Astrocyte of the hippocampus (primary cell): Measurements from ENCODE around the gene GHRL.

Source experiments
- DNase-seq: peaks from one replicate; pipeline ENCODE4 v3.0.0; 2011; ENCODE audit warnings: low read depth, low spot score

GHRL gene, protein sequence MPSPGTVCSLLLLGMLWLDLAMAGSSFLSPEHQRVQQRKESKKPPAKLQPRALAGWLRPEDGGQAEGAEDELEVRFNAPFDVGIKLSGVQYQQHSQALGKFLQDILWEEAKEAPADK

DNA sequence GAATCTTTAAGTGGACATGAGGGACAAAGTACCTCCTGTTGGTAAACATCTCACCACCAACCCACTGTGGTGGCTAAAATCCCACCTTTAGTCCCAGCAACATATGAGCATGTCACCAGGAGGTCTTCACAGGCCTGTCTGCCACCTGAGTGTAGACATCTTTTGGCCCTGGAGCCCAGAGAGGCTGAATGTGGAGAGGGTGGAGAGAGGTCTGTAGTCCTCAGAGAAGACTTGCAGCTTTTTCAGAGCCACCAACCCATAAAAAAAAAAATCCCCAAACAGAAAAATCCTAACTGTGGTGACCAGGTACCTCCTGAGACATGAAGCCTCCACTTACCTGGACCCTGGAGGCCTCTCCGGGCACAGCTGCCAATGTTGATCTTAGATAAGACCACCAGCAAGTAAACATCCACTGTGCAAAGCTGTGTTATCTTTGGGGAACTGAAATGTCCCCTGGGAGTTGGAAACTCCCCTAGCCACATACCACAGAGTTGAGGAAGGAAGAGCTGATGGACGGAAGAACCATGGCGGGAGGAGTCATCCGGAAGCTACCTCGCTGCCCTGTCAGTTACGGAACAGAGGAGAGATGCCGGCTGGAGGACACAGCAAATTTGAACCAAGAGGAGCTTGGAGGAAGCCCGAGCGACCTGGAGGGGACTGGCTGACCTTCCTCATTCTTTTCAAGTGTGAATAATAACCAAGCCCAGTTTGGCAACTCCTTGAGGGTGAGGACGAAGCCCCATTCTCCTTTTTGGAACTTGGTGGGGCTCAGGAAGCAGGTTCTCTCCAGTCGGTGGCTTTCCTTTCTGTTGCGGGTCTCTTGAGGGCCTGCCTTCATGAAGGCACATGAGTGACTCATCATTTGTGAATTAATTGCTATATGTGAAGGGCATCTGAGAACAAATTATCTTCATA is at the start of gene GHRL:
TSS of gene GHRL (minus strand) at position 443 of the 915 bp plus-strand sequence. CDS start 2,767 bp downstream, outside the sequence.
- DNase-seq = no peak

DNA sequence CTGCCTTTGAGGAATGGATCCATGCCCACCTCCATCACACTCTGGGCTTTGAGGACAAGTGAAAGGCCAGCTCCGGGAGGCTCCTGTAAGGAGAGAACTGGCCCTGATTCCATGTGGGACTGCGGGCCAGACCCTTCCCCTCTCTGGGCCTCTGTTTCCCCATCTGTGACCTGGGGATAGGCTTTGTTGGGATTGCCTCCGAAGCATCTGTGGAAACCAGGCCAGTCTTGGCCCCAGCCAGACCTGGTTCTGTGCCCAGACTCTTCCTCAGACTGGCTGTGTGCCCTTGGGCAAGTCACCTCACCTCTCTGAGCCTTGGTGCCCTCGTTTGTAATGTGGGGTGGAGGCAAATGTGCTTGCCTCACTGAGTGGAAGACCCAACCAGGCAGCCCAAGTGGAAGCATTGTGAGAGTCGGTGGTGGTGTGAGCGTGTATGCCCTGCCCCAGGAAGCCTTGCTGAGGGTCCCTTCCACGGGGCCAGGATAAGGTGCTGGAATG is 49.2 kb upstream of the GHRL start:
- no peak for DNase-seq

DNA sequence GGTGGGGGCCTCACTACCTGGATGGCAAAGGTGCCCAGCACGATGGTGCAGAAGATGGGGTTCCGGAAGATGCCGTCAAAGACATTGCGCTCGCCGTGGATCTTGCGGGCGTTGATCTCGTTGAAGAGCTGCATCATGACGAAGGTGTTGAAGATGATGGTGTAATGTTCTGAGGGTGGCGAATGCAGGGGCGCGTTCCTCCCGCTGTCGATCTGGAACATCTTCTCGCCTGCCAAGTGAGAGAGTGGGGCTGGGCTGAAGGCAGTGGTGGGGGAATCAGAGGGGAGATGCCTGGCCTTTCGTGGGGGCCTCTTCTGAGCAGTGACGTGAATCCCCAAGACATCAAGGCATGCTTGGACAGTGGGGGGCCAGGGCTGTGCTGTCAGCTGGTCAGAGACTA is 47.7 kb upstream of the GHRL start:
- no peak for DNase-seq

DNA sequence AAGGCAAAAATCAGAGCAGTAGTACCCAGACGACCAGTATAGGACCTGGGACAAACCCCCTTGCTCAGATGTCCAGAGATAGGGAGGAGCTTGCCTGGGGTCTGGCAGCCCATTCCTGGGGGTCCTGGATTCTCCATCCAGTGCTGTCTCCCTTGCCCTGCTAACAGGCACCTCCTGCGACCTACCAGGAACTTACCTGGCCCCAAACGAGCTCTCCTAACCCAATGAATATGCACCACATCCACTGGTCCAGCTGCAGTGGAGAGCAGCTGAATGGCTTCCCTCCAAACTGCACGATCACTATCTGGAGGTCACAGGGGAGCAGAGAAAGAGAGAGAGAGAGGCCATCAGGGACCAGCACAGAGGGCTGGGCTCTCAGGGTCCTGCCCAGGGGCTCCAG is 47.3 kb upstream of the GHRL start:
- no peak for DNase-seq

DNA sequence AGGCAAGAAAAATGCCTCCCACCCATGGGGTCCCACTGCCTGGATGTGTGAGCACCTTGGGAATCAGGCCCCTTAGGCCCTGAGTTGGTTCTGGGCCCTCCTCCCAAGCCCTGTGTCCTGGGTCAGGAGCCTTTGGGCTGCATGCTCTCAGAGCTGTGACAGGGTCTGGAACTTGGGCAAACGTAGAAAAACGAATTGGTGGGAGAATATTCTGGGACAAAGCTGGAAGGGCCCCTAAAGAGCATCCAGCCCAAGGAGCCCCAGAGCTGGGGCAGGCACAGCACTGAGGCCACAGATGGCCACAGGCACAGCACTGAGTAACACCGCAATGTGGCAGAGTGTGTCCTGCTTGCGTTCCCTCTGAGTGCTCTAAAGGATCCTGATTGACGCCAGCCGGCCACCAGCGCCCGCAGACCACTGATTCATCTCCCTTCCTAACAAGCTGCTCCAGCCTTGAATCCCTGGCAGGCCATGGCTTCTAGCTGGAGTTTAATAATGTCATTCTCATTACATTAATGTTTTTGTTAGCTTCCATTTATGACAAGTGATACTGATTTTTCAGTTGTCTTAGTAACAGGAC is 46.7 kb upstream of the GHRL start:
- no peak for DNase-seq

DNA sequence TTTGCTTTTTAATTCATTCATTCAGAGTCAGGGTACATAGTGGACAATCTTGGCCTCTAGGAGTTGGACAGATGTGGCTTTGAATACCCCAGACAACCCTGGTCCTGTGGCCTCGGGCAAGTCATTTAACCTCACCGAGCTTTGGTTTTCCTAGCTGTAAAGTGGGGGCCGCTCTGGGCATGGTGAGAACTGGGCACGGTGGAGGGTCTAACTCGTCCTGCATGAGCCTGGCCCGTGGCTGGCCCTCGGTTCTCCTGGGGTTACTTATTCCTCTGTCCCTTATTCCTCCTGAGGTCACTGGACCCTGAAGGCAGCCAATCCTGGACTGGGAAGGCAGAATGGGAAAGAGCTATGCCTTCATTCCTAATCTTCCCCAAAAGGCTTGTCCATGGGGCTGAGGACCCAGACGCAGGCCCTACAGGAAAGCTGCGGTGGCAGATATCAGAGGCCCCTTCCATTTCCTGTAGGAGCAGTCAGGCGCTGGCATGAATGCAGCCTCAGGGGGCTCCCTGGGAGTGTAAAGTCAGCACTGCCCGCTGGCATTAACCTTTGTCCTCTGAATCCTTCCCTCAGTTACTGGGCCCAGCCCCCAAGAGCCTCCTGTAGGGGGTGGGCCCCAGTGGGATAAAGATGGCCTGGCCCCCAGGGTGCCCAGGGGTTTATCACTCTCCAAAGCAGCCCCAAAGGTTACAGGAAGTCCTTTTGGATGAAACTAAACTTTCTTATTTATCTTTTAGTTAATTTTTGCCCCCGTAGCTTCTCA is 46.0 kb upstream of the GHRL start:
- DNase-seq = no peak

DNA sequence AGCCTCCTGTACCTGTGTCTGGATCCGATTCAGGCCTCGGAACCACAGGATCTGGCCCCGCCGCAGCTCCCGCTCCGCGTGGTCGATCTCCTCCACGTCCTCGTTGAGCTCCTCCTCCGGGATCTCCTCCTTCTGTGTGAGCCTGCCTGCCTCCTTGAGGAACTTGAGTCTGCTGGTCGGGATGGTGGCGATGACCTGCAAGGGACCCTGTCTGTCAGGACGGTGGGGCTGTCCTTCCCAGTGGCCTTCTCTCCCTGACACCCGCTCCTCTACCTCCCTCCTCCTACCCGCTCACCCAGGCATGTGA is 45.4 kb upstream of the GHRL start:
- DNase-seq = no peak

DNA sequence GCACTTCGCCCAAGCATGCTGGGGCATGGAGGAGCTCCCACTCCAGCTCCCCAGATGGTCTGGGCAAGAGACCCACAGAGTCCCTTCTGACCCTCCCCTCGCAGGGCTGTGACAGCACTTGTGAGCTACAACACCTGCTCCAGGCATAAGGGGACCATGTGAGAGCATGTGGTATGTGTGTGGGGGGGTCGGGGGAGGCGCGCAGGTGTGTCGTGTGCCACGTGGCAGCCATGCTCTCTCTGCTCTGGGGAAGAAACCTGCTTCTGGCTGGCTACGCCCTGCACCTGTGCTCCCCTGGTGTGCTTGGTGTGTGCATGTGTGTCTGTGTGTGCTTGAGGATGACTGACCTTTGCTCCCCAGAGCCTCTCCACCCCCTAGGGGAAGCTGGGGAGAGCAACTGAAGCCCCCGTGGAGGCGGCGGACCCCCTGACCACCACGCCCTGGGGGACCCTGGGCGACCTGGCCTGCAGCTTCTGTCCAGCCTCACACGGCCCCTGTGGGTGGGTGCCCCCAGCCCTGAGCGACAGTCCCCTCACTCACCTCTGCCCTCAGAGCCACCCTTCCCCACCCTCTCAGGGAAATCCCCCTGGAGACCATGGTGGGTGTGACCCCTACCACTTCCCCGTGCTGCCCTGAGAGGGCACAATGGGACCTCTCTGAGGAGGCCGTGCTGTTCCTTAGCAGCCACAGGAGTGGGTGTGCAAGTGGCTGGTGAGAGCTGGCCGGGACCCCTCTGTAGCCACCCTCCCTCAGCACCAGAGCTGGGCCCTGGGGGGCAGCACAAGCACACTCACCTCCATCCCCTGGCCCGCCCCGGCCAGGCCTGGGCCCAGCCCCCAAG is 44.8 kb upstream of the GHRL start:
- DNase-seq = no peak

DNA sequence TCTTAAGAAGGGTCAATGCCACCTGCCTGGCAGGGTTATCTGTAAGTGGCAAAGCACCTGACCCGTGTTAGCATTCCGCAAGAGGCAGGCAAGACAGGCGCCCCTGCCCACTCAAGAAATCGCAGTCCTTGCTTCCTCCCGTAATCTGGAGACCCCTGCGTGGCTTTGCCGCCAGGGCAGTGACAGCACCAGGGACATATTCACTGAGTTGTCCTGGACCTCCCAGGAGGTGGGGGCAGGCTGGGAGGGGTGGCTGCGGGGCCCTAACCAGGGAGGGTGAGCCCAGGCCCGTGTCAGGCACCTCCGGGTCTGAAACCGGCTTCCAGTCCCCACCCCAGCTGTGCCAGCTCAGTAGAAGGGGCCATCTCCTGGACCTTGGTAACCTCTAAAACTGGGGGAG is 44.0 kb upstream of the GHRL start:
- no peak for DNase-seq

DNA sequence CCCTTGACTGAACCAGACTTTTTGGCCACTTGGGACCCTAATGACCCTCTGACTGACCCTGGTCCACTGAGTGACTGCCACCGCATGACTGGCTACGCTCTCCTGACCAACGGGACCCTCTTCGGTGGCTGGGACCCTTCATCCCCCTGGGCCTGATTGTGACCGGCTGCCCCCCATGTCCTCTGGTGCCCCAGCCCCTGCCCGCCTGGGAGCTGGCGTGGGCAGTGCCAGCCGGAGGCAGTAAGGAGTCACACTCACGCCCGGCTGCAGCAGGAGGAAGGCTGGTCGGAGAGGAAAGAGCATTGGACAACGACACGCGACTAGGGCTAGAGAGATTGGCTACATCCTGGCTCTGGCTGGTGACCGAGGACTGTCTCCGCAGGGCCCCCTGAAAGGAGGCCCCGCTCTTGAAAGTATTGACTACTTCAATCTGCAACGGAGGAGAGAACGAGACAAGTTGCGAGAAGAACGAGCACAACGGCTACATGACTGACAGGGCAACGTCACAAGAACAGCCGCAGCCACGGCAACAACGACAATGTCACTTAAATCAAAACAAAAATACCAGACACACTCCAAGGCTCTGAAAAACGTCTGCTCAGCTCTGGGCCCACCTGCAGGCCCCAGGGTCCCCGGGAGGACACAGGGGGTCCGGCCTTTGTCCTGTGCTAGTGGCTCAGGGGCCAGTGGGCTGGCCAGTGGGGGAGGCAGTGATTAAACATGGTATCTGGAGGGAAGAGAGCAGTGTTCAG is 43.3 kb upstream of the GHRL start:
- no peak for DNase-seq

DNA sequence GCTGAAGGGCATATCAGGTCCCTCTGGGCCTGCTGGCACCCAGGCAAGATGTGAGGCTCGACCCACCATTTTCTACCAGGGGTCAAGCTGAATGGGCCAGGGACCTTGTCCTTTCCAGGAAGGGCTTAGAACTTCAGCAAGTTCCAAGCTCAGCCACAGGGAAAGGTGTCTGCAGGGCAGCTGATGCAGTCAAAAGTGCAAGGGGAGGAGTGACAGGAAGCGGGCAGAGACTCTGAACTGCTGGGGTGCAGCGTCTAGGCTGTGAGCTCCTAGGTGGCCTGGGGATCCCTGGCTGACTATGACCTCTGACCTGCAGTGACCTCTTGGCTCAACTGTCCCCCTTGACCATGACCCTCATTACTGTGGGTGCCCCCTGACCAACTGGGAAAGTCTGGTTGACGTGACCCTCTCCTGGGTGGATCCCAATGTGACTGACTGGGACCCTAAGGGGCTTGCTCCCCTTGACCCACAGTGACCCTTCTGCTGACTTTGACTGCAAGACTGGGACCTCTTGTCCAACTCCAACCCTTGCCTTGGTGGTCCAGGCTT is 42.5 kb upstream of the GHRL start:
- DNase-seq = no peak

DNA sequence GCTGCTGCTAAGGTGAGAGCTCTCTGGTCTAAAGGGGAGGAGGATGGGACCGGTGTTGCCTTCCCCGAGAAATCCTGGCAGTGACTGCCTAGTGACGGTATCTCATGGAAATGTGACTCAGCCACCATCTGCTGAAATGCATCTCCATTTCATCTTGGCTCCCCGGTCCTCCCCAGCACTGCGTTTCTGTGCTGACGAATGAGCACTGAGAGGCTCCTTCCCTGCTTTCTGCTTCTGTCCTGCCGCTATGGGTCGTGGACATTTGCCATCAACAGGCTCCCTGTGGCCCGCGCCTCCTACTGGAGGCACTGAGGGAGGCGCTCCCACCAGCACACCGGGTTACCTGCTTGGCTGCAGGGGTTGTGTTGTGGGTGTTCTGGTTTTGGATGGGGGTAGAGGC is 41.7 kb upstream of the GHRL start:
- DNase-seq = no peak

DNA sequence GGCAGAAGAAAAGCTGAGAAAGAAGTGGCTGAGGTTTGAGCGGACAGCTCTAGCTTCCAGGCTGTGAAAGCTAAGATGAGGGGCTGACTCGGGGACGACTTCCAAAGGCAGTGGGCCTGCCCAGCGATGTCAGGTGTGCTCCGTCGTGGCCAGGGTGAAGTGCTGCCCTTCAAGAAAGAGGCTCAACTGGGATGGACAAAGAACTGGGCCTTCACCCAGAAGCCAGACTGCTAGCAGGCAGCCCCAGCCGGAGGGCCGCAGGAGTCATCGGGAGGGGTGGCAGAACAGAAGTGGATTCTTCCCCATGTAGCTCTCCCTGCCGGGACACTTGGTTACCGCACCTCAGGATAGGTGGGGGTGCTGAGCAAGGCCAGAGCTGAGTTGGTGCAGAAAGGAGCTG is 41.3 kb upstream of the GHRL start:
- no peak for DNase-seq

DNA sequence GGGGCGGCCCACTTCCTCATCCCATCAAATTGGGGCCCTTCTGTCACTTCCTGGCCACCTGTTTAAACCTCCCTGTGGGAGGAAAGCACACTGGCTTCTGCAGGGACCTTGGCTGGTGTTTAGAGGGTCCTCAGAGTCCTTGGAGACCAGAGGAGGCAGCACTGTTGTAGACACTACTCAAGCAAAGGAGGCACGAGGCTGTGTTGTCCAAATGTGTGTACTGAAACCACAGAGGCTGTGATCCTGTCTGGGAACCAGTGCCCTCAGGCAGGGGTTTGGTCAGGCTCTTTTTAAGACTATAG is 40.6 kb upstream of the GHRL start:
- no peak for DNase-seq

DNA sequence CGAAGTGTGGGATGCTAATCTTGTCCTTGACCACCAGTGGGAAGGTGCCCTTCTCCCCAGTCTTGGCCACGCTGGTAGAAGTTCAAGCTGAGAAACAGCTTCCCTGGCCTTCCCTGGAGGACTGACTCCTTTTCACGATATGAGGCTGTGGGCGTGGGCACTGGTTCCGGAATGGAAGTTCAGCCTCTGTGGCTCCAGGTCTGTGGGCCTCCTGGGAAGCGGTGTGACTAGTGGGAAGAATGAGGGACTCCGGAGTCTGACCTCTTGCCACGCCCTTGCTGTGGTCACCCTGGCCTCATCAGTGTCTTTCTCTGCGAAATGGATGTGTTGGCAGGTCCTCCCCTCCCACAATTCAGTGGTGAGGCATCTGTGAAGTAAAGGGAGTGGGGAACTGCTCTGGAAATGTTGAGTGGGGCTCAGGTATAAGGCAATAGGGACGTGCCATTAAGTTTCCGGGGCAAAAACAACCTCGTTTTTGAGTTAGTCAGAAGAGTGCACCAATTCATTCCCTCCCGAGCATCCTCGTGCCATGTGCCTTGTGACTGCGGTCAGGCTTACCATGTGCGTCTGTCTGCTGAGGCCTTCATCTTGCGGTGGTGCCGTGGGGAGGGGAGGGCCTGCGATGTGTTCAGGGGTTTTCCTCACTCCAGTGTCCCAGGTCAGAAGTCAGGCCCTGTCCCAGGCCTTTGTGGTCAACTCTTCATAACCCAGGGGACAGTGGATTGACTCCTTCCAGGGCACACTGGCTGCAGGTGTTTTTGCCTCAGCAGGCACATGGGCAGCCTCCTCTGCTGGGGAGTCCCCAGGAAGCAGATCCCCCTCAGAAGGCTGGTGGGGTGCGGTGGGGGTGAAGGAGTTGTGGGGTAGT is 40.0 kb upstream of the GHRL start:
- no peak for DNase-seq

DNA sequence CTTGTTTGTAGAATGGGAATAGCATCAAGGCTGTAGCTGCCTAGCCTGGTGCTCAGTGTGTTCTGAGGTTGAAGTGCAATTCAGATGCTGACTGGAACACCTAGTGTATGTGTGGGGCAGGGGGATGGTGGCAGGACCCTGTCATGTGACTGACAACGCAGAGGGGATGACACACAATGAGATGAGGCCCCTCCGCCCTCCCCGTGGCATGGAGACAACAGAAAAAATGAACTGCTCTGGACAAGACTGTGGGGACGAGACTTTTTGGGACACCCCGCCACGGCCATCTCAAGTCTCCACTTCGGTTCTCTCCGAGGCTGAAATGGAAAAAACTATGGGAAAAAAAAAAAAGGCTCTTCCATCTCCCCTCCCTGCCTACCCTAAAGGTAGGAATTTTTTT is 38.6 kb upstream of the GHRL start:
- DNase-seq = no peak

DNA sequence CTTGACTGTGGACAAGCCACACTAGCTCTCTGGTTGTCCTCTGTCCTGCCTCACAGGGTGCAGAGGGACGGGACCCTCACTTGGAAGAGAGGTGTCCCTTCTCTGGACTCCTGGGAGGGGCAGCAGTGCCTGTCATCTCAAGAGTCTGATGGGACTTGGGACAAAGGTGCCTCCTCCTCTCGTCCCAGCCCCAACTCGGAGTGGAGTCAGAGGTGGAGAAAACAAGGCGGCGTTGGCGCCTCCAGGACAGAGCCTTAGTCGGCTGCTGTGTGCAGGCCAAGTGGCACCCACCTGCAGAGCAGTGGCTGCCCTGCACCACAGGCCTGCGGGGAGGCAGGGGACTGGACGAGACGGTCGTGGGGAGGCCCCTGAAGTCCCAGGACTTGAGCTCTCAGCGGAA is 37.6 kb upstream of the GHRL start:
- DNase-seq = no peak

DNA sequence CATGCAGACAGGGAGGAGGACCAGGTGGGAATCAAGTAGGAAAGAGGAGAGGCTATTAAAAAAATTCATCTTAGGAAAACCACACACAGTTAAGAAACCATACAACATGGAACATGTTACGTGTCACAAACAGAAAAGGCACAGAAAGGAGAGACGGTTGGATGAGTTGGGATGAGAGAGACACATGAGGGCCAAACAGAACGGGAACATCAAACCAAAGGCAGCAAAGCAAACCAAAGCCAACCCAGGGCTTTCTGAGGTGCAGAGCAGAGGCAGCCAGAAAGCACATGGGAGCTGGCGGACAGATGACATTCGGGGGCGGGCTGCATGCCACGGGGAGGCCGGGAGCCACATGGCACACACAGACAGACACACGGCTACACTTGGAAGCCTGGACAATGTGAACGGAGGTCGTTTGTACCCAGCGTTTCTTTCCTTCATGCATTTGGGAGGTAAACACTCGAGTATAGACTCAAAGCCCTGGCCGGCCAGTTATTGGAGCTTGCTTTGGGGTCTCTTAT is 36.8 kb upstream of the GHRL start:
- DNase-seq = no peak

DNA sequence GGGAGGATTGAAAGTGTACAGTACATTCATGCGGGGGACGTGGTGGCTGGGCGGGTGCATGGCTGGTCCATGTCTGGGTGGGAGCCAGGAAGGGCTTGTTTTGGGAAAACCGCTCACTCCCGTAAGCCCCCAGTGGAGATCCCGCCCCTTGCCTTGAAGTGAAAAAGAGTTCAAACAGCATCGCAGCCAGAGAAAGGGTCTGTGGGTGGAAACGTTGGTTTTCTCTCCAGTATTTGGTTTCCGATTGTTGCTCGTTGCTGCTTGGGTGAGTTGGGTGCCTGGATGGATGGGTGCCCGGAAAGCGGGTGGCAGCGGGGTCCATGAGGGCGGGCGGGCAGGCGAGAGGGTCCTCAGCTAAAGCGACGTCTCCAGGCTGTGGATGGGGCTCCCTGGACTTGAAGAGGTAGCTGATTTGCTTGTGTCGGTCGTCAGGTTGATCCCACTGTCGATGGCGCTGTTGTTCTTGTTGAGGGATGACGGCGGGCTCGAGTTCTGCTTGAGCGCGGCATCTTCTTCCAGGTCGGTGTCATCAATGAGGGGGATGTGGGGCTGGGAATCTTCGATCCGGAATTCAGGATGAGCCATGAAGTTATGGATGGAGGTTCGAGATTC is 35.8 kb upstream of the GHRL start:
- no peak for DNase-seq
